AG04450 (cell line): ENCODE data around the gene FAM43A. TPM values are rescaled to one million over a fixed set of nuclear protein-coding genes. Genes with fewer than 3 reads are reported as not detected.

Experiments used
- CTCF ChIA-PET: fragments of 300-600, 350-600 bp; formaldehyde crosslinking; extraction: SDS; loops from one replicate; lab custom pipeline; 2022; ENCODE audit warnings: antibody characterized with exemption, inconsistent platforms; lab: Charles Lee
- POLR2A ChIA-PET: fragments of 350-600 bp; formaldehyde crosslinking; extraction: SDS; loops from one replicate; lab custom pipeline; 2021; ENCODE audit warnings: antibody characterized with exemption, inconsistent platforms; lab: Yijun Ruan, JAX
- DNase-seq: peaks from one replicate; pipeline ENCODE4 v3.0.0-alpha.2; 2011; ENCODE audit warnings: low read depth, low spot score
- H3K27ac ChIP-seq: one replicate; pipeline ENCODE4 v1.5.1; 2012; ENCODE audit warnings: low read depth, low read length, control low read depth
- H3K27me3 ChIP-seq: one replicate; pipeline ENCODE4 v1.6.0; 2012; ENCODE audit warnings: low read length; ENCODE audit not compliant: control insufficient read depth, insufficient read depth
- H3K4me3 ChIP-seq: 2 replicates; pipeline ENCODE4 v1.5.1; 2011; ENCODE audit warnings: mild to moderate bottlenecking, low read depth, low read length, control low read depth
- H3K9me3 ChIP-seq: 2 replicates; pipeline ENCODE4 v1.5.1; 2012; ENCODE audit warnings: low read length; ENCODE audit not compliant: control insufficient read depth, insufficient read depth
- CTCF ChIP-seq: IDR thresholded peaks from 2 replicates; pipeline ENCODE4 v1.5.1; 2011; ENCODE audit warnings: low read depth, low read length, control low read depth, inconsistent platforms
- polyA plus RNA-seq: library from polyadenylated mRNA; depleted of rRNA; stranded (reverse); fragments of >200 nt; gene quantifications from 2 replicates; pipeline ENCODE4 v1.2.3, GENCODE V29; 2011

Gene FAM43A
- polyA plus RNA-seq, 1 experiment = 7.6 TPM

- Histone ChIP-seq H3K27me3 (peaks cover 32% of the 10 kb centered on the region), H3K27ac (no peak overlapping the region), H3K4me3 (no peak overlapping the region), H3K9me3 (no peaks in the 10 kb centered on the region; the same call in 1 of the 2 replicates)
- ChIA-PET CTCF (no interaction called here), POLR2A (no interaction called here)
- no peak for DNase-seq
- TF ChIP-seq CTCF = no peak
These were observed 11.0 kb downstream of the FAM43A start for GRCh38 chr3:194696702-194697101.

- POLR2A ChIA-PET = no interaction called here
- no peak for TF ChIP-seq CTCF
- Histone ChIP-seq H3K4me3 (no peak overlapping the region), H3K9me3 (no peaks in the 10 kb centered on the region), H3K27me3 (peaks cover 44% of the 10 kb centered on the region), H3K27ac (no peak overlapping the region)
- CTCF ChIA-PET = no interaction called here
- no peak for DNase-seq
These were observed 16.9 kb downstream of the FAM43A start for GRCh38 chr3:194702545-194702944.

- no peaks in the 10 kb centered on the region for H3K9me3 ChIP-seq
- no peak for TF ChIP-seq CTCF
- H3K27ac ChIP-seq = no peak overlapping the region
- no peak for DNase-seq
- no peak overlapping the region for H3K4me3 ChIP-seq
- ChIA-PET POLR2A (no interaction called here), CTCF (no interaction called here)
- peaks cover 32% of the 10 kb centered on the region for H3K27me3 ChIP-seq
These were observed 19.5 kb downstream of the FAM43A start for GRCh38 chr3:194705227-194705626.

- Histone ChIP-seq H3K9me3 (no peaks in the 10 kb centered on the region), H3K27me3 (peaks cover 30% of the 10 kb centered on the region), H3K4me3 (no peak overlapping the region), H3K27ac (no peak overlapping the region)
- no peak for TF ChIP-seq CTCF
- DNase-seq = no peak
- POLR2A ChIA-PET = no interaction called here
- CTCF ChIA-PET = no interaction called here
These were observed 20.1 kb downstream of the FAM43A start for GRCh38 chr3:194705761-194706160.

GRCh38 chr3:194707147-194707540 lies 21.5 kb downstream of the FAM43A start:
- no peak overlapping the region for H3K27ac ChIP-seq
- CTCF ChIA-PET = interaction anchor here (0.6 kb wide), 2 partner anchors 25 to 172 kb away, joined by 4 read pairs; no protein-coding TSS in a partner anchor
- no peak for DNase-seq

More at GRCh38 chr3:194707147-194707540, 21.5 kb downstream of the FAM43A start:
- peaks cover 25% of the 10 kb centered on the region for H3K27me3 ChIP-seq
- POLR2A ChIA-PET = interaction anchor here (0.6 kb wide), 1 partner anchor 342 kb away, joined by 3 read pairs; no protein-coding TSS in a partner anchor
- TF ChIP-seq CTCF = no peak
- H3K9me3 ChIP-seq = no peaks in the 10 kb centered on the region
- H3K4me3 ChIP-seq = no peak overlapping the region
